ENCODE measurements around the gene SND1. TPM values are rescaled to one million over a fixed set of nuclear protein-coding genes. Genes with fewer than 3 reads are reported as not detected.

Gene SND1
- total and polyA plus RNA-seq, 2 of the 4 experiments (the other 2 are of a cell fraction) = 154 to 294 TPM

- H3K36me3 ChIP-seq (ENCODE audit: control insufficient read depth, insufficient read depth, low read length) = no peaks in the 10 kb centered on the region
- H2BK5ac ChIP-seq (ENCODE audit: low read depth, low read length, poor library complexity, severe bottlenecking) = no peak overlapping the region
- H2BK20ac ChIP-seq (ENCODE audit: low read depth, low read length) = no peak overlapping the region
- H3K27ac ChIP-seq (ENCODE audit: insufficient read depth, low read length) = no peak overlapping the region
- no peak overlapping the region for H3K23ac ChIP-seq (ENCODE audit: low read depth, low read length)
- ChIA-PET POLR2A (ENCODE audit: unreplicated experiment) (no interaction called here), CTCF (interaction anchor here (0.7 to 1.1 kb wide), 4 partner anchors 26 to 78 kb away, joined by 3 to 8 read pairs (median 4); no protein-coding TSS in a partner anchor)
- H4K20me1 ChIP-seq (ENCODE audit: insufficient read depth, low read length) = no peaks in the 10 kb centered on the region
- H2AK5ac ChIP-seq (ENCODE audit: low read depth, low read length) = no peak overlapping the region
- H4K91ac ChIP-seq (ENCODE audit: insufficient read depth, low read depth, low read length) = no peak overlapping the region
- H2AK9ac ChIP-seq (replicated peaks; ENCODE audit: low read depth, low read length, poor library complexity) = no peak overlapping the region
- TF ChIP-seq POLR2A (IDR thresholded peaks at IDR 0.05; ENCODE audit: low read depth, low read length) = no peak
- TF ChIP-seq CTCF (conservative IDR thresholded peaks at IDR 0.05; ENCODE audit: low read depth, low read length) = peak; percentile 40
- no peaks in the 10 kb centered on the region for H3K9me1 ChIP-seq (ENCODE audit: insufficient read depth, low read length)
- no peak overlapping the region for H2BK120ac ChIP-seq (ENCODE audit: low read depth, low read length)
- DNase-seq (no peak), ATAC-seq (ENCODE audit: low read depth) (no peak)
- dilution Hi-C loops (cut with HindIII; ENCODE audit: low sequenced_read_pairs, unreplicated experiment) = no loop called here
- WGBS, 2 experiments (ENCODE audit: extremely low coverage in 2 of 2, insufficient read length in 1 of 2) = no CpG with 5 or more reads among the region's 5 CpGs
- no peak overlapping the region for H4K5ac ChIP-seq (ENCODE audit: low read depth, low read length)
- H3K18ac ChIP-seq (ENCODE audit: low read depth, low read length) = no peak overlapping the region
- H2BK15ac ChIP-seq (ENCODE audit: low read depth, low read length) = no peak overlapping the region
- H3K56ac ChIP-seq (ENCODE audit: extremely low read depth, insufficient read depth, low read length) = no peak overlapping the region
- peak overlapping the region; percentile 45 for H2AFZ ChIP-seq (replicated peaks; ENCODE audit: low read length, poor library complexity)
- no peaks in the 10 kb centered on the region for H3K79me1 ChIP-seq (ENCODE audit: low read depth in 1 of 2, low read length in 2 of 2)
- no peak overlapping the region for H4K8ac ChIP-seq (ENCODE audit: low read depth in 2 of 2, low read length in 2 of 2)
- H3K4ac ChIP-seq (ENCODE audit: low read depth, low read length) = no peak overlapping the region
- H3K9ac ChIP-seq (ENCODE audit: low read depth, low read length) = no peak overlapping the region
- H3K9me3 ChIP-seq (ENCODE audit: control insufficient read depth, insufficient read depth, low read length) = no peaks in the 10 kb centered on the region
- peaks cover 4% of the 10 kb centered on the region; the same call in 1 of the 2 replicates for H3K27me3 ChIP-seq (ENCODE audit: control insufficient read depth, insufficient read depth, low read length)
- no peak overlapping the region for H3K4me3 ChIP-seq (ENCODE audit: insufficient read depth, low read depth, low read length)
- H3K4me1 ChIP-seq (ENCODE audit: control insufficient read depth, insufficient read depth, low read length) = peaks cover 6% of the 10 kb centered on the region
- intact Hi-C loops (cut with micrococcal nuclease) = no loop called here
- in situ Hi-C loops (cut with MboI; ENCODE audit: low sequenced_read_pairs) = no loop called here
- no peak overlapping the region for H3K14ac ChIP-seq (replicated peaks; ENCODE audit: low read depth, low read length)
- BruUV-seq (replicated peaks) = no TSS peak
- no peak overlapping the region for H3K4me2 ChIP-seq (ENCODE audit: low read depth, low read length)
Observed at GRCh38 chr7:127629268-127629854, 22.6 kb upstream of the SND1 start.
